Caco-2 (cell line): ENCODE measurements around the gene TIMP2. TPM values are rescaled to one million over a fixed set of nuclear protein-coding genes. Genes with fewer than 3 reads are reported as not detected.

Source experiments
- BruUV-seq: library from RNA; stranded (reverse); fragments of 400-500 nt; replicated peaks from 2 replicates; lab custom pipeline; 2021; lab: Mats Ljungman, UMichigan
- CTCF ChIA-PET: fragments of 300-600 bp; sonication (Branson Sonifier 250); formaldehyde crosslinking; loops from one replicate; lab custom pipeline; 2022; ENCODE audit warnings: antibody characterized with exemption; lab: Charles Lee
- POLR2A ChIA-PET: fragments of 300-600 bp; sonication (Branson Sonifier 250); formaldehyde crosslinking; loops from one replicate; lab custom pipeline; 2022; ENCODE audit warnings: antibody characterized with exemption; lab: Charles Lee
- DNase-seq, 2 experiments: peaks; one replicate each; pipeline versions ENCODE4 v3.0.0 to v3.0.0-alpha.2; 2020 to 2022
- H3K27me3 ChIP-seq: replicated peaks from 2 replicates; pipeline ENCODE4 v1.6.0; 2011; ENCODE audit warnings: low read length; ENCODE audit not compliant: control insufficient read depth, insufficient read depth
- H3K36me3 ChIP-seq: 2 replicates; pipeline ENCODE4 v1.5.1; 2011; ENCODE audit warnings: low read length; ENCODE audit not compliant: control insufficient read depth, insufficient read depth
- H3K4me1 ChIP-seq: fragments of 250-450 bp; sonication (Bioruptor Pico); 2 replicates; pipeline ENCODE4 v1.5.1; 2020; ENCODE audit warnings: mild to moderate bottlenecking
- H3K4me3 ChIP-seq: 2 replicates; pipeline ENCODE4 v1.5.1; 2011; ENCODE audit warnings: low read depth, mild to moderate bottlenecking, control low read depth, low read length
- H3K9me3 ChIP-seq: fragments of 250-450 bp; sonication (Bioruptor Pico); 2 replicates; pipeline ENCODE4 v1.5.1; 2020; ENCODE audit warnings: mild to moderate bottlenecking, moderate library complexity
- H3K27ac Mint-ChIP-seq: one replicate; pipeline ENCODE4 v1.8.0; 2022; ENCODE audit warnings: mixed read lengths; ENCODE audit not compliant: unreplicated experiment
- H3K27me3 Mint-ChIP-seq: one replicate; pipeline ENCODE4 v1.8.0; 2022; ENCODE audit warnings: mixed read lengths; ENCODE audit not compliant: insufficient read depth, unreplicated experiment
- H3K36me3 Mint-ChIP-seq: one replicate; pipeline ENCODE4 v1.8.0; 2022; ENCODE audit warnings: mild to moderate bottlenecking, mixed read lengths; ENCODE audit not compliant: insufficient read depth, unreplicated experiment
- H3K4me1 Mint-ChIP-seq: one replicate; pipeline ENCODE4 v1.8.0; 2022; ENCODE audit warnings: low read depth, mixed read lengths; ENCODE audit not compliant: unreplicated experiment
- H3K4me3 Mint-ChIP-seq: one replicate; pipeline ENCODE4 v1.8.0; 2022; ENCODE audit warnings: mild to moderate bottlenecking, moderate library complexity, mixed read lengths; ENCODE audit not compliant: unreplicated experiment
- H3K9me3 Mint-ChIP-seq: one replicate; pipeline ENCODE4 v1.8.0; 2022; ENCODE audit warnings: mixed read lengths; ENCODE audit not compliant: unreplicated experiment
- CTCF ChIP-seq, 2 experiments: fragments of 200-600 bp in 1 of 2; IDR thresholded peaks; 1 replicate in 1 of 2; 2 replicates in 1 of 2; pipeline versions ENCODE4 v1.5.1 to v1.8.0; 2011 to 2022; ENCODE audit warnings: antibody characterized with exemption in 1 of 2, control low read depth in 1 of 2, inconsistent platforms in 1 of 2, low read depth in 1 of 2, low read length in 1 of 2, mild to moderate bottlenecking in 1 of 2, moderate library complexity in 1 of 2; ENCODE audit not compliant: insufficient read depth in 1 of 2, severe bottlenecking in 1 of 2, unreplicated experiment in 1 of 2
- intact Hi-C: fragments of 100-400 bp; cut with micrococcal nuclease; formaldehyde crosslinking; loops from one replicate; pipeline ENCODE4 v1.10.0; 2022; ENCODE audit not compliant: unreplicated experiment
- total RNA-seq: library from RNA; stranded (reverse); gene quantifications from 2 replicates; pipeline ENCODE4 v1.2.3, GENCODE V29; 2022

The TIMP2 gene
- total RNA-seq, 1 experiment from 2014 or later: 70.1 TPM

GRCh38 chr17:78966910-78967600 lies 41.9 kb upstream of the TIMP2 start:
- H3K4me1 ChIP-seq: peaks cover 25% of the 10 kb centered on the region
- Mint-ChIP-seq H3K9me3 (no peaks in the 10 kb centered on the region), H3K4me1 (peaks cover 23% of the 10 kb centered on the region), H3K27me3 (no peaks in the 10 kb centered on the region), H3K36me3 (peaks cover 9% of the 10 kb centered on the region), H3K4me3 (no peak overlapping the region), H3K27ac (no peak overlapping the region)
- H3K9me3 ChIP-seq: no peaks in the 10 kb centered on the region
- intact Hi-C loops: no loop called here
- CTCF ChIA-PET: interaction anchor here (0.6 to 1.9 kb wide), 3 partner anchors 16 to 101 kb away, joined by 3 to 7 read pairs (median 4); no protein-coding TSS in a partner anchor
- POLR2A ChIA-PET: no interaction called here
- no peak for DNase-seq
- no peaks in the 10 kb centered on the region for H3K27me3 ChIP-seq
- TF ChIP-seq CTCF (IDR thresholded peaks at IDR 0.05; ENCODE audit: insufficient read depth in 1 of 2, low read depth in 1 of 2, low read length in 1 of 2, severe bottlenecking in 1 of 2, unreplicated experiment in 1 of 2): no peak
- no peak overlapping the region for H3K4me3 ChIP-seq
- no peaks in the 10 kb centered on the region for H3K36me3 ChIP-seq
- no TSS peak for BruUV-seq

- Mint-ChIP-seq H3K27ac (no peak overlapping the region), H3K4me3 (no peak overlapping the region), H3K36me3 (peaks cover 6% of the 10 kb centered on the region), H3K9me3 (no peaks in the 10 kb centered on the region), H3K27me3 (no peaks in the 10 kb centered on the region), H3K4me1 (peaks cover 21% of the 10 kb centered on the region)
- Histone ChIP-seq H3K36me3 (no peaks in the 10 kb centered on the region), H3K4me1 (peaks cover 25% of the 10 kb centered on the region), H3K9me3 (no peaks in the 10 kb centered on the region), H3K27me3 (no peaks in the 10 kb centered on the region), H3K4me3 (no peak overlapping the region)
- DNase-seq: no peak
- intact Hi-C loops: no loop called here
- POLR2A ChIA-PET: interaction anchor here (0.6 kb wide), 1 partner anchor 125 kb away, joined by 3 read pairs; no protein-coding TSS in a partner anchor
- CTCF ChIA-PET: interaction anchor here (0.6 to 0.9 kb wide), 3 partner anchors 26 to 124 kb away, joined by 3 to 8 read pairs (median 3); no protein-coding TSS in a partner anchor
- no peak for TF ChIP-seq CTCF (IDR thresholded peaks at IDR 0.05; ENCODE audit: insufficient read depth in 1 of 2, low read depth in 1 of 2, low read length in 1 of 2, severe bottlenecking in 1 of 2, unreplicated experiment in 1 of 2)
- no TSS peak for BruUV-seq
Observed at GRCh38 chr17:78966123-78966813, 41.1 kb upstream of the TIMP2 start.

GRCh38 chr17:78965491-78965924 lies 40.3 kb upstream of the TIMP2 start:
- no peaks in the 10 kb centered on the region for H3K27me3 ChIP-seq
- Mint-ChIP-seq H3K36me3 (no peaks in the 10 kb centered on the region), H3K9me3 (no peaks in the 10 kb centered on the region), H3K4me3 (no peak overlapping the region), H3K27ac (no peak overlapping the region), H3K4me1 (peaks cover 17% of the 10 kb centered on the region), H3K27me3 (no peaks in the 10 kb centered on the region)
- no peak for DNase-seq
- H3K9me3 ChIP-seq: no peaks in the 10 kb centered on the region
- ChIA-PET CTCF (interaction anchor here (0.6 to 0.9 kb wide), 2 partner anchors 89 to 123 kb away, joined by 3 to 8 read pairs; no protein-coding TSS in a partner anchor), POLR2A (no interaction called here)
- intact Hi-C loops: no loop called here
- no peak overlapping the region for H3K4me3 ChIP-seq
- no peak for TF ChIP-seq CTCF (IDR thresholded peaks at IDR 0.05; ENCODE audit: insufficient read depth in 1 of 2, low read depth in 1 of 2, low read length in 1 of 2, severe bottlenecking in 1 of 2, unreplicated experiment in 1 of 2)
- H3K4me1 ChIP-seq: peaks cover 25% of the 10 kb centered on the region
- H3K36me3 ChIP-seq: no peaks in the 10 kb centered on the region
- BruUV-seq: no TSS peak
